GM12864 (cell line): ENCODE data around the gene CMTR1.

Source experiments
- DNase-seq: peaks from one replicate; pipeline ENCODE4 v3.0.0-alpha.2; 2011; ENCODE audit warnings: low read depth
- H3K4me3 ChIP-seq: 2 replicates; pipeline ENCODE4 v1.5.1; 2011; ENCODE audit warnings: mild to moderate bottlenecking, low read depth, low read length, control low read depth
- TF ChIP-seq, protein P1 (sequence below): IDR thresholded peaks from 2 replicates; pipeline ENCODE4 v1.5.1; 2011; ENCODE audit warnings: low read depth, mild to moderate bottlenecking, moderate library complexity, low read length, control low read depth, inconsistent platforms; ENCODE audit errors: missing control alignments

The CMTR1 gene

DNA sequence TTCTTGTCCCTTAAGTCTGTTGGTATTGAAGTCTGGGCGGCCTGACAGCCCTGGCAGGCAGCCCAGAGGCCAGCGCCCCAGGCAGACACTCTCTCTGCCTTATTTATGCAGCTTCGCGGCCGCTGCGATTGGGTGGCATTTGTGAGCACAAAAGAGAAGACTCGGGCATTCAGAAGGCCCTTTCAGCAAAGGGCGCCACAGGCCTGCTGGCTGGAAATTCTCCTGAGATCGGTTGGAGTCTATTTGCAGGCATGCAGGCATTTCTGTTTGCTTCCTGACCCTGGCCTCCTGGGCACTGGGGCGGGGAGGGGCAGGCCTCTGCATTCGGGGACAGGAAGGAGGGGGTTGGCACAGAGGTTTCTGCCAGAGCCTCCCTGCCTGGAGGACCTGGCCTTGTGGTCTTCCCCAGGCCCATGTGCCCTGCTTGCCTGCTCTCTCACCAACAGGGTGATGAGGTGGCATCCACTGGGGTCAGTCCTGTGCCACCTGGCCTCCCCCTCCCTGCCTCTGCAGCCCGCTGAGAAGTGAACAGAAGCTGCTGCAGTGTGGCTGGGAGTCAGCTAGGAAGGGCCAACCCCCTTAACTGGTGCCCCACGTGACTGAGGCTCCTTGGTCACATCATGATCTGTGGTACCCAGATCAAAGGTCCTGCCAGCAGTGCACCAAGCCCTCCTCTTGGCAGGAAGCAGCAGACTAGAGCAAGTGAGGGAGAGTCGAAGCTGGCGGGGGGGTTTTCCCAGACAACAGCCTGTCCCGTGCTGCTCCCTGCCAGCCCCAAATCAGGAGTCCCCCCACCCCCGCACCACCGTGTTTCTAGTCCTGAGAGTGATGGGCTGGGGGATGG, 83.3 kb downstream of the CMTR1 start:
- TF ChIP-seq, protein P1, sequence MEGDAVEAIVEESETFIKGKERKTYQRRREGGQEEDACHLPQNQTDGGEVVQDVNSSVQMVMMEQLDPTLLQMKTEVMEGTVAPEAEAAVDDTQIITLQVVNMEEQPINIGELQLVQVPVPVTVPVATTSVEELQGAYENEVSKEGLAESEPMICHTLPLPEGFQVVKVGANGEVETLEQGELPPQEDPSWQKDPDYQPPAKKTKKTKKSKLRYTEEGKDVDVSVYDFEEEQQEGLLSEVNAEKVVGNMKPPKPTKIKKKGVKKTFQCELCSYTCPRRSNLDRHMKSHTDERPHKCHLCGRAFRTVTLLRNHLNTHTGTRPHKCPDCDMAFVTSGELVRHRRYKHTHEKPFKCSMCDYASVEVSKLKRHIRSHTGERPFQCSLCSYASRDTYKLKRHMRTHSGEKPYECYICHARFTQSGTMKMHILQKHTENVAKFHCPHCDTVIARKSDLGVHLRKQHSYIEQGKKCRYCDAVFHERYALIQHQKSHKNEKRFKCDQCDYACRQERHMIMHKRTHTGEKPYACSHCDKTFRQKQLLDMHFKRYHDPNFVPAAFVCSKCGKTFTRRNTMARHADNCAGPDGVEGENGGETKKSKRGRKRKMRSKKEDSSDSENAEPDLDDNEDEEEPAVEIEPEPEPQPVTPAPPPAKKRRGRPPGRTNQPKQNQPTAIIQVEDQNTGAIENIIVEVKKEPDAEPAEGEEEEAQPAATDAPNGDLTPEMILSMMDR: no peak
- no peak for DNase-seq
- H3K4me3 ChIP-seq: peak overlapping the region; percentile 61

DNA sequence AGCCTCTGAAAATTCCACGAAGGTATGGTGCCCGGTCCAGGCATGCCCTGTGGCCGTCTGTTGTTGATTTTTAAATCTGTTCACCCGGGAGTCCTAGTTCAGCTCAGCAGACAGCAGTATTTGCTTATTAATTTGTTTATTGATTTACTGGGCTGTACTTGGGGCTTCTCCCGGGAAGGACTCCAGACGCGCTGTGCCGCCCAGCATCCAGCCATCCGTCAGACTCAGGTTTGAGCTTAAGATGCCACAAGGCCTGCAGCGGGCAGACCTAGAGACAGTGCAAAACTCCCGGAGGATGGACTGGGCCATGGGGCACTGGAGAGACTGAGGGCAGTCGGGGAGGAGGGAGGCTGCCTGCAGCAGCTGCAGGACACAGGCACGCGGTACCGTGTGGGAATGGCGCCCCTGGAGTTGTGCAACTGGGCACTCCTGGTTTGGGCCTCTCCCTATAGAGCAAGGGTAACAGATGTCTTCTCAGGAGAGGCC, 83.9 kb downstream of the CMTR1 start:
- TF ChIP-seq, protein P1: no peak
- DNase-seq: no peak
- peak overlapping the region; percentile 61 for H3K4me3 ChIP-seq

- TF ChIP-seq, protein P1: no peak
- peak overlapping the region; percentile 61 for H3K4me3 ChIP-seq
- peak; percentile 64 for DNase-seq
These were observed 84.4 kb downstream of the CMTR1 start for GRCh38 chr6:37517411-37517812.

GRCh38 chr6:37518116-37518515, 85.1 kb downstream of the CMTR1 start:
- DNase-seq: no peak
- TF ChIP-seq, protein P1: no peak
- H3K4me3 ChIP-seq: peak overlapping the region; percentile 61

GRCh38 chr6:37519461-37519860, 86.4 kb downstream of the CMTR1 start:
- DNase-seq: no peak
- H3K4me3 ChIP-seq: no peak overlapping the region
- TF ChIP-seq, protein P1: no peak

DNA sequence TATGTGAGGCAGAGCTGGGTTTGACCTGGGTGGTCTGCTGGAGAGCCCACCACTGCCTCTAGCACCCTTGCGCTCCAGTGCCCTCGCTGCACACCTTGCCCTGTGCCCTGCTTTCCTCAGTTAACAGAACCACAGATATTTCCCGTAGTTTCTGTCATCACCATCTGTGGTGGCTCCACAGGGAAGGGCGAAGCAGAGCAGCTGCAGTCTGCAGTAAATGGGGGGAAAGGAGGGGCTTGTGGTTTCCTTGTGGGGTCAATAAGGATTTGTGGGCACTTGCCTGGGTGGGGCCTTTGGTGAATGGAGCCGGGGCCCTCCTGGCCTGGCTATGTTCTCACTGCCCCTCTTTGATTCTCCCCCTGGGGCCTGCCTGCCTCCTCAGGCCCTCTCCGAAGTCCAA, 87.9 kb downstream of the CMTR1 start:
- H3K4me3 ChIP-seq: no peak overlapping the region
- DNase-seq: no peak
- TF ChIP-seq, protein P1: no peak

DNA sequence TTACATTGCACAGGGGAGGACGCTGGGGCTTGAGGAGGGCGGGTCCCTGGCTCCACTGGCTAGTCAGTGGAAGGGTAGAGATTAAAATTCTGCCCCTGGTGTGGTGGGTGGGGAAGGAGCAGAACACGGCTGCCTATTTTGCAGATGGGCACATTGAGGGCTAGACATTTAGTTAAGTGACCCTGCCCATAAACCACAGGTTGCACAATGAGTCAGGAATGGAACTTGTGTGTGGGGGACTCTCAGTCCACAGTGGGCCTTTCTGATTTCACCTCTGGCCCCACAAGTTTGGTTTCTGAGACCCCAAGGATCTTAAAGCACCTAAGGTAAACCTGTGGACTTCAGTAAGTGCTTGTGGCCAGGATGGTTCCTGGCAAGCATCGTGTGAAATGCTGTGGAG, 88.7 kb downstream of the CMTR1 start:
- H3K4me3 ChIP-seq: no peak overlapping the region
- no peak for DNase-seq
- TF ChIP-seq, protein P1: no peak
